ENCODE data around the gene MYO16. TPM values are rescaled to one million over a fixed set of nuclear protein-coding genes. Genes with fewer than 3 reads are reported as not detected.
A peak's percentile ranks its signal among the peaks of the same experiment; 100 is the strongest.

Gene MYO16
- total and polyA plus RNA-seq, 7 donors: under 0.01 to 0.33 (median 0.28) TPM; not detected in 2

- 66 to 79% methylated on average over 3 of the region's 3 CpGs for WGBS, 2 donors
- Histone ChIP-seq H3K27me3 (no peaks in the 10 kb centered on the region), H3K9me3 (peaks cover 0 to 6% (median 2%) of the 10 kb centered on the region in 4 donors), H3K36me3 (no peaks in the 10 kb centered on the region), H3K4me3 (no peak overlapping the region), H3K4me1 (no peaks in the 10 kb centered on the region), H3K27ac (no peak overlapping the region)
- intact Hi-C loops (cut with DNase I): no loop called here
- no peak for DNase-seq
- TF ChIP-seq POLR2A (IDR thresholded peaks at IDR 0.05) (no peak), EP300 (IDR thresholded peaks at IDR 0.05) (no peak), CTCF (IDR thresholded peaks at IDR 0.05) (no peak), POLR2AphosphoS5 (IDR thresholded peaks at IDR 0.05) (no peak)
Measured at GRCh38 chr13:109228211-109228610, 598.8 kb downstream of the MYO16 start.

- TF ChIP-seq EP300 (IDR thresholded peaks at IDR 0.05) (no peak), POLR2A (IDR thresholded peaks at IDR 0.05) (no peak), POLR2AphosphoS5 (IDR thresholded peaks at IDR 0.05) (no peak), CTCF (IDR thresholded peaks at IDR 0.05) (no peak)
- intact Hi-C loops (cut with DNase I): no loop called here
Measured at GRCh38 chr13:109231888-109232287, 602.5 kb downstream of the MYO16 start.

GRCh38 chr13:109233293-109233692 lies 603.9 kb downstream of the MYO16 start:
- Histone ChIP-seq H3K27me3 (no peaks in the 10 kb centered on the region), H3K4me1 (no peaks in the 10 kb centered on the region), H3K9me3 (no peaks in the 10 kb centered on the region), H3K27ac (no peak overlapping the region), H3K4me3 (no peak overlapping the region), H3K36me3 (no peaks in the 10 kb centered on the region)
- DNase-seq: no peak
- 61 to 62% methylated on average over 5 of the region's 5 CpGs for WGBS, 2 donors
- intact Hi-C loops (cut with DNase I): no loop called here
- TF ChIP-seq POLR2AphosphoS5 (IDR thresholded peaks at IDR 0.05): no peak

More at GRCh38 chr13:109231888-109232287, 602.5 kb downstream of the MYO16 start:
- H3K4me3 ChIP-seq: no peak overlapping the region
- H3K36me3 ChIP-seq: no peaks in the 10 kb centered on the region
- H3K27ac ChIP-seq: no peak overlapping the region
- no peak for DNase-seq
- WGBS, 2 donors: 89% methylated on average over 1 of the region's 1 CpG
- no peaks in the 10 kb centered on the region for H3K27me3 ChIP-seq
- no peaks in the 10 kb centered on the region for H3K9me3 ChIP-seq
- no peaks in the 10 kb centered on the region for H3K4me1 ChIP-seq

GRCh38 chr13:109235901-109236300 lies 606.5 kb downstream of the MYO16 start:
- peaks cover 0 to under 1% (median 0%) of the 10 kb centered on the region in 4 donors for H3K4me1 ChIP-seq
- DNase-seq: no peak
- no peak overlapping the region for H3K4me3 ChIP-seq
- intact Hi-C loops (cut with DNase I): no loop called here
- no peaks in the 10 kb centered on the region for H3K36me3 ChIP-seq
- WGBS, 2 donors: 75 to 77% methylated on average over 6 of the region's 6 CpGs
- TF ChIP-seq CTCF (IDR thresholded peaks at IDR 0.05): no peak
- no peak for TF ChIP-seq POLR2AphosphoS5 (IDR thresholded peaks at IDR 0.05)
- TF ChIP-seq POLR2A (IDR thresholded peaks at IDR 0.05): no peak
- no peak for TF ChIP-seq EP300 (IDR thresholded peaks at IDR 0.05)
- no peaks in the 10 kb centered on the region for H3K27me3 ChIP-seq
- no peaks in the 10 kb centered on the region for H3K9me3 ChIP-seq
- no peak overlapping the region for H3K27ac ChIP-seq

- no peaks in the 10 kb centered on the region for H3K36me3 ChIP-seq
Measured at GRCh38 chr13:109241160-109241559, 611.7 kb downstream of the MYO16 start.

More at GRCh38 chr13:109241160-109241559, 611.7 kb downstream of the MYO16 start:
- no peak for TF ChIP-seq CTCF (IDR thresholded peaks at IDR 0.05)
- no peak for TF ChIP-seq POLR2AphosphoS5 (IDR thresholded peaks at IDR 0.05)
- no peak for TF ChIP-seq EP300 (IDR thresholded peaks at IDR 0.05)
- no peak for TF ChIP-seq POLR2A (IDR thresholded peaks at IDR 0.05)
- no peak for DNase-seq
- intact Hi-C loops (cut with DNase I): no loop called here
- peaks cover 0 to 21% (median 14%) of the 10 kb centered on the region in 4 donors for H3K4me1 ChIP-seq
- H3K27ac ChIP-seq: peak overlapping the region in 1 of 4 donors; percentile 21
- no peaks in the 10 kb centered on the region for H3K27me3 ChIP-seq
- H3K9me3 ChIP-seq: no peaks in the 10 kb centered on the region
- 94% methylated on average over 2 of the region's 2 CpGs for WGBS, 2 donors
- H3K4me3 ChIP-seq: no peak overlapping the region
